ENCODE measurements around the gene TRPM3.

The TRPM3 gene

DNA sequence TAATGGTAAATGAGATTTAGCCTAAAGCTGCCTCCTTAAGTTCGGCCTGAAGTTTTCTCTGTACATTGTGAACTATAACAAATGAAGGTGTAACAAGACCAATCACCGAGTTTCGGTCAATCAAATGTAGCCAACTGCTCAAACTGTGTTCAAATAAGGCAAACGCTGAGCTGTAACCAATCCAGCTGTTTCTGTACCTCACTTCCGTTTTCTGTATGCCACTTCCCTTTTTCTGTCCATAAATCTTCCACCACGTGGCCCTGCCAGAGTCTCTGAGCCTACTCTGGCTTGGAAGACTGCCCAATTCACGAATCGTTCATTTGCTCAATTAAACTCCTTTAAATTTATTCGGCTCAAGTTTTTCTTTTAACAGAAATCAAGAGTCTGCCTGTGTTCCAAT is 513.5 kb downstream of the TRPM3 start:
- TF ChIP-seq CSDC2 (CRISPR knock-in tag; IDR thresholded peaks at IDR 0.05) (no peak), TSHZ2 (CRISPR knock-in tag; IDR thresholded peaks at IDR 0.05) (no peak), PPARA (CRISPR knock-in tag; IDR thresholded peaks at IDR 0.05; ENCODE audit: borderline replicate concordance) (no peak), ZNF8 (CRISPR knock-in tag; IDR thresholded peaks at IDR 0.05) (no peak), ZFP30 (CRISPR knock-in tag; IDR thresholded peaks at IDR 0.05) (no peak), CSRNP3 (CRISPR knock-in tag; IDR thresholded peaks at IDR 0.05) (no peak), ZNF565 (CRISPR knock-in tag; conservative IDR thresholded peaks at IDR 0.05; ENCODE audit: low read depth) (no peak)

GRCh38 chr9:70607329-70607728 is 514.1 kb downstream of the TRPM3 start:
- ATAC-seq, result no peak
- TF ChIP-seq ZC3H10 (CRISPR knock-in tag; IDR thresholded peaks at IDR 0.05) (no peak), ARNTL (CRISPR knock-in tag; IDR thresholded peaks at IDR 0.05; ENCODE audit: borderline replicate concordance, low read depth) (no peak), ZFP3 (CRISPR knock-in tag; IDR thresholded peaks at IDR 0.05) (no peak), GLIS3 (CRISPR knock-in tag; IDR thresholded peaks at IDR 0.05) (no peak), BACH2 (CRISPR knock-in tag; IDR thresholded peaks at IDR 0.05; ENCODE audit: borderline replicate concordance) (no peak), PPARA (CRISPR knock-in tag; IDR thresholded peaks at IDR 0.05; ENCODE audit: borderline replicate concordance) (no peak), CSDC2 (CRISPR knock-in tag; IDR thresholded peaks at IDR 0.05) (no peak), ZNF8 (CRISPR knock-in tag; IDR thresholded peaks at IDR 0.05) (no peak), TCF4 (CRISPR knock-in tag; IDR thresholded peaks at IDR 0.05; ENCODE audit: borderline replicate concordance) (no peak), ZNF70 (CRISPR knock-in tag; IDR thresholded peaks at IDR 0.05) (no peak), ISL1 (CRISPR knock-in tag; IDR thresholded peaks at IDR 0.05) (no peak), ESRRG (CRISPR knock-in tag; IDR thresholded peaks at IDR 0.05) (no peak), ZNF565 (CRISPR knock-in tag; conservative IDR thresholded peaks at IDR 0.05; ENCODE audit: low read depth) (no peak), ZFP30 (CRISPR knock-in tag; IDR thresholded peaks at IDR 0.05) (no peak), RARB (CRISPR knock-in tag; IDR thresholded peaks at IDR 0.05) (no peak), PATZ1 (CRISPR knock-in tag; IDR thresholded peaks at IDR 0.05; ENCODE audit: borderline replicate concordance) (no peak), TSHZ2 (CRISPR knock-in tag; IDR thresholded peaks at IDR 0.05) (no peak), SNAI2 (CRISPR knock-in tag; IDR thresholded peaks at IDR 0.05) (no peak)
- TF ChIP-seq, protein P1, sequence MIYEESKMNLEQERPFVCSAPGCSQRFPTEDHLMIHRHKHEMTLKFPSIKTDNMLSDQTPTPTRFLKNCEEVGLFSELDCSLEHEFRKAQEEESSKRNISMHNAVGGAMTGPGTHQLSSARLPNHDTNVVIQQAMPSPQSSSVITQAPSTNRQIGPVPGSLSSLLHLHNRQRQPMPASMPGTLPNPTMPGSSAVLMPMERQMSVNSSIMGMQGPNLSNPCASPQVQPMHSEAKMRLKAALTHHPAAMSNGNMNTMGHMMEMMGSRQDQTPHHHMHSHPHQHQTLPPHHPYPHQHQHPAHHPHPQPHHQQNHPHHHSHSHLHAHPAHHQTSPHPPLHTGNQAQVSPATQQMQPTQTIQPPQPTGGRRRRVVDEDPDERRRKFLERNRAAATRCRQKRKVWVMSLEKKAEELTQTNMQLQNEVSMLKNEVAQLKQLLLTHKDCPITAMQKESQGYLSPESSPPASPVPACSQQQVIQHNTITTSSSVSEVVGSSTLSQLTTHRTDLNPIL (CRISPR knock-in tag; IDR thresholded peaks at IDR 0.05; ENCODE audit: low read depth), result no peak
- TF ChIP-seq, protein P2, sequence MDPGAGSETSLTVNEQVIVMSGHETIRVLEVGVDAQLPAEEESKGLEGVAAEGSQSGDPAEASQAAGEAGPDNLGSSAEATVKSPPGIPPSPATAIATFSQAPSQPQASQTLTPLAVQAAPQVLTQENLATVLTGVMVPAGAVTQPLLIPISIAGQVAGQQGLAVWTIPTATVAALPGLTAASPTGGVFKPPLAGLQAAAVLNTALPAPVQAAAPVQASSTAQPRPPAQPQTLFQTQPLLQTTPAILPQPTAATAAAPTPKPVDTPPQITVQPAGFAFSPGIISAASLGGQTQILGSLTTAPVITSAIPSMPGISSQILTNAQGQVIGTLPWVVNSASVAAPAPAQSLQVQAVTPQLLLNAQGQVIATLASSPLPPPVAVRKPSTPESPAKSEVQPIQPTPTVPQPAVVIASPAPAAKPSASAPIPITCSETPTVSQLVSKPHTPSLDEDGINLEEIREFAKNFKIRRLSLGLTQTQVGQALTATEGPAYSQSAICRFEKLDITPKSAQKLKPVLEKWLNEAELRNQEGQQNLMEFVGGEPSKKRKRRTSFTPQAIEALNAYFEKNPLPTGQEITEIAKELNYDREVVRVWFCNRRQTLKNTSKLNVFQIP (CRISPR knock-in tag; IDR thresholded peaks at IDR 0.05; ENCODE audit: borderline replicate concordance, low read depth), result no peak

More for the DNA sequence above, 513.5 kb downstream of the TRPM3 start:
- no peak for ATAC-seq

Data from SK-N-SH treated with all-trans-retinoic acid at 6 μM for 48 hours (cell line).